Gastrocnemius medialis (tissue), 4 donors: ENCODE data around the gene PCDHGA7. TPM values are rescaled to one million over a fixed set of nuclear protein-coding genes. Genes with fewer than 3 reads are reported as not detected.
"Not testable (repeated sequence)": the region's sequence is repeated elsewhere in the genome, so short reads cannot be mapped to it uniquely, and the experiment has no call there.

ENCODE experiments used
- ATAC-seq, 2 donors: fragments of 150-250 bp; one replicate each; pipeline ENCODE4 v1.9.1; 2016
- DNase-seq, 2 donors: peaks; one replicate each; pipeline ENCODE4 v3.0.0-alpha.2; 2019
- H3K27ac ChIP-seq, 4 donors: fragments of 200-600 bp; sonication (generic); 1 replicate in 1 of 4; 2 replicates in 3 of 4; pipeline ENCODE4 v1.5.1; 2016 to 2018; ENCODE audit warnings: mild to moderate bottlenecking in 2 of 4, moderate library complexity in 1 of 4
- H3K27me3 ChIP-seq, 3 donors: fragments of 200-600 bp; sonication (generic) in 2 of 3; 1 replicate in 1 of 3; 2 replicates in 2 of 3; pipeline versions ENCODE4 v1.5.1 to v1.6.0; 2016 to 2019; ENCODE audit warnings: mild to moderate bottlenecking in 1 of 3, moderate library complexity in 1 of 3
- H3K36me3 ChIP-seq, 2 donors: fragments of 200-600 bp; sonication (generic) in 1 of 2; one replicate each; pipeline ENCODE4 v1.5.1; 2017 to 2018
- H3K4me1 ChIP-seq, 2 donors: fragments of 200-600 bp; sonication (generic) in 1 of 2; one replicate each; pipeline ENCODE4 v1.5.1; 2016 to 2017; ENCODE audit warnings: mild to moderate bottlenecking in 2 of 2
- H3K4me3 ChIP-seq, 4 donors: fragments of 200-600 bp; sonication (generic) in 3 of 4; 1 replicate in 1 of 4; 2 replicates in 3 of 4; pipeline ENCODE4 v1.5.1; 2016 to 2019; ENCODE audit warnings: mild to moderate bottlenecking in 2 of 4
- H3K9me3 ChIP-seq, 3 donors: fragments of 200-600 bp; sonication (generic) in 2 of 3; 1 replicate in 1 of 3; 2 replicates in 2 of 3; pipeline ENCODE4 v1.5.1; 2016 to 2019
- CTCF ChIP-seq, 5 experiments: fragments of 450-650 bp in 3 of 5; fragments of 200-600 bp in 2 of 5; sonication (generic) in 2 of 5; IDR thresholded peaks in 4 of 5; conservative IDR thresholded peaks in 1 of 5; 1 replicate in 4 of 5; 2 replicates in 1 of 5; pipeline ENCODE4 v1.5.1; 2016 to 2019; ENCODE audit warnings: antibody characterized with exemption in 5 of 5, mild to moderate bottlenecking in 3 of 5, moderate library complexity in 3 of 5
- POLR2A ChIP-seq, 2 donors: fragments of 450-650 bp; IDR thresholded peaks; one replicate each; pipeline ENCODE4 v1.6.1; 2017; ENCODE audit warnings: antibody characterized with exemption in 2 of 2, mild to moderate bottlenecking in 2 of 2, moderate library complexity in 2 of 2
- in situ Hi-C, 4 donors: fragments of 200-750 bp; cut with MboI; loops; one replicate each; pipeline versions ENCODE4 v1.15.0 to v1.8.0; 2017; ENCODE audit warnings: low sequenced_read_pairs in 4 of 4
- intact Hi-C: fragments of 100-400 bp; cut with DNase I; formaldehyde crosslinking; loops from one replicate; pipeline ENCODE4 v1.15.1; 2023; ENCODE audit warnings: low total_unique reads
- total RNA-seq, 4 donors: library from RNA; depleted of rRNA; stranded (reverse); fragments of >200 nt; gene quantifications; one replicate each; pipeline versions ENCODE4 v1.1.0 to v1.2.3, GENCODE V29; 2016

The PCDHGA7 gene
- total RNA-seq, 4 donors from 2014 or later, result 1.3 to 2.4 (median 1.9) TPM

- no peaks in the 10 kb centered on the region for H3K27me3 ChIP-seq
- no peaks in the 10 kb centered on the region for H3K9me3 ChIP-seq
- no peaks in the 10 kb centered on the region for H3K36me3 ChIP-seq
- TF ChIP-seq CTCF (IDR thresholded peaks at IDR 0.05 in 4 of 5, conservative IDR thresholded peaks at IDR 0.05 in 1 of 5) (no peak), POLR2A (IDR thresholded peaks at IDR 0.05) (no peak)
- no peak for DNase-seq
- ATAC-seq, result no peak
- peaks cover 0 to 26% of the 10 kb centered on the region in 2 donors for H3K4me1 ChIP-seq
- H3K27ac ChIP-seq, result no peak overlapping the region
- intact Hi-C loops, result no loop called here
- in situ Hi-C loops, result loop anchor here in 2 of 4 donors (10.0 kb wide), 1 partner anchor 127 kb away; no protein-coding TSS in a partner anchor
- H3K4me3 ChIP-seq, result no peak overlapping the region
Measured at GRCh38 chr5:141427783-141428426, 45.4 kb downstream of the PCDHGA7 start.

- no peaks in the 10 kb centered on the region for H3K36me3 ChIP-seq
- TF ChIP-seq POLR2A (IDR thresholded peaks at IDR 0.05) (no peak), CTCF (IDR thresholded peaks at IDR 0.05 in 4 of 5, conservative IDR thresholded peaks at IDR 0.05 in 1 of 5) (peak; percentile 52 to 71 (median 55))
- H3K9me3 ChIP-seq, result no peaks in the 10 kb centered on the region
- peak; percentile 89 to 97 for ATAC-seq
- H3K27me3 ChIP-seq, result no peaks in the 10 kb centered on the region
- peaks cover 0 to 10% of the 10 kb centered on the region in 2 donors for H3K4me1 ChIP-seq
- intact Hi-C loops, result loop anchor here (1.0 to 2.0 kb wide), 2 partner anchors 46 to 94 kb away; no protein-coding TSS in a partner anchor
- peak within 1 kb of the TSS; percentile 39 to 48 (median 40) for H3K4me3 ChIP-seq
- DNase-seq, result peak; percentile 62 to 78
- in situ Hi-C loops, result no loop called here
- H3K27ac ChIP-seq, result peak within 1 kb of the TSS; percentile 33 to 62 (median 46)
Measured at GRCh38 chr5:141430332-141431113, 48.0 kb downstream of the PCDHGA7 start, which contains the start of gene PCDHGA12. Gene PCDHGA12 (plus strand): TSS chr5:141430507. CDS start chr5:141430760, 253 bp downstream.

DNA sequence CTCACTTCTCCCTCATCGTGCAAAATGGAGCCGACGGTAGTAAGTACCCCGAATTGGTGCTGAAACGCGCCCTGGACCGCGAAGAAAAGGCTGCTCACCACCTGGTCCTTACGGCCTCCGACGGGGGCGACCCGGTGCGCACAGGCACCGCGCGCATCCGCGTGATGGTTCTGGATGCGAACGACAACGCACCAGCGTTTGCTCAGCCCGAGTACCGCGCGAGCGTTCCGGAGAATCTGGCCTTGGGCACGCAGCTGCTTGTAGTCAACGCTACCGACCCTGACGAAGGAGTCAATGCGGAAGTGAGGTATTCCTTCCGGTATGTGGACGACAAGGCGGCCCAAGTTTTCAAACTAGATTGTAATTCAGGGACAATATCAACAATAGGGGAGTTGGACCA is 48.7 kb downstream of the PCDHGA7 start:
- Histone ChIP-seq H3K36me3 (no peaks in the 10 kb centered on the region), H3K4me3 (peak overlapping the region; percentile 39 to 48 (median 40)), H3K27me3 (no peaks in the 10 kb centered on the region), H3K4me1 (peaks cover 0 to 10% of the 10 kb centered on the region in 2 donors), H3K9me3 (no peaks in the 10 kb centered on the region), H3K27ac (peak overlapping the region in 3 of 4 donors; percentile 33 to 62 (median 46))
- ATAC-seq, result peak in 1 of 2 donors; percentile 43
- intact Hi-C loops, result loop anchor here (2.0 kb wide), 1 partner anchor 46 kb away; no protein-coding TSS in a partner anchor
- no peak for DNase-seq
- TF ChIP-seq CTCF (IDR thresholded peaks at IDR 0.05 in 4 of 5, conservative IDR thresholded peaks at IDR 0.05 in 1 of 5), result no peak
- no peak for TF ChIP-seq POLR2A (IDR thresholded peaks at IDR 0.05)
- in situ Hi-C loops, result no loop called here

DNA sequence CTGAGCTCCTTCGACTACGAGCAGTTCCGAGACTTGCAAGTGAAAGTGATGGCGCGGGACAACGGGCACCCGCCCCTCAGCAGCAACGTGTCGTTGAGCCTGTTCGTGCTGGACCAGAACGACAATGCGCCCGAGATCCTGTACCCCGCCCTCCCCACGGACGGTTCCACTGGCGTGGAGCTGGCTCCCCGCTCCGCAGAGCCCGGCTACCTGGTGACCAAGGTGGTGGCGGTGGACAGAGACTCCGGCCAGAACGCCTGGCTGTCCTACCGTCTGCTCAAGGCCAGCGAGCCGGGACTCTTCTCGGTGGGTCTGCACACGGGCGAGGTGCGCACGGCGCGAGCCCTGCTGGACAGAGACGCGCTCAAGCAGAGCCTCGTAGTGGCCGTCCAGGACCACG is 49.8 kb downstream of the PCDHGA7 start:
- H3K4me3 ChIP-seq, result peak overlapping the region in 1 of 4 donors; percentile 40
- H3K9me3 ChIP-seq, result not testable (repeated sequence)

GRCh38 chr5:141432726-141433125 is 50.2 kb downstream of the PCDHGA7 start:
- intact Hi-C loops, H3K27me3 ChIP-seq, H3K27ac ChIP-seq, H3K4me3 ChIP-seq, H3K4me1 ChIP-seq, DNase-seq, H3K9me3 ChIP-seq, H3K36me3 ChIP-seq, in situ Hi-C loops, ATAC-seq: not testable (repeated sequence)

More for the DNA sequence above, 49.8 kb downstream of the PCDHGA7 start:
- H3K36me3 ChIP-seq, H3K27ac ChIP-seq, intact Hi-C loops, DNase-seq, H3K4me1 ChIP-seq, H3K27me3 ChIP-seq, in situ Hi-C loops, ATAC-seq: not testable (repeated sequence)
